ENCODE measurements around the gene ROMO1.
"Not testable (repeated sequence)": the region's sequence is repeated elsewhere in the genome, so short reads cannot be mapped to it uniquely, and the experiment has no call there.

The ROMO1 gene

GRCh38 chr20:35742741-35743523 is 43.7 kb downstream of the ROMO1 start:
- Mint-ChIP-seq H3K4me3 (peak overlapping the region; percentile 85), H3K27ac (peak overlapping the region; percentile 100), H3K36me3 (peaks cover 60% of the 10 kb centered on the region), H3K4me1 (peaks cover 56% of the 10 kb centered on the region), H3K9me3 (no peaks in the 10 kb centered on the region)
- ATAC-seq (no peak), DNase-seq (ENCODE audit: low spot score in 2 of 2) (no peak)

- H3K36me3 Mint-ChIP-seq: peaks cover 50% of the 10 kb centered on the region
- peaks cover 47% of the 10 kb centered on the region for H3K4me1 Mint-ChIP-seq
- H3K9me3 Mint-ChIP-seq: no peaks in the 10 kb centered on the region
- DNase-seq (ENCODE audit: low spot score in 2 of 2) (peak in 1 of 2 donors; percentile 66), ATAC-seq (peak; percentile 1)
- H3K27ac Mint-ChIP-seq: peak overlapping the region; percentile 100
- H3K4me3 Mint-ChIP-seq: peak overlapping the region; percentile 85
These were observed 44.7 kb downstream of the ROMO1 start for GRCh38 chr20:35743693-35744491.

GRCh38 chr20:35744492-35744841 is 45.3 kb downstream of the ROMO1 start:
- H3K27ac Mint-ChIP-seq: peak overlapping the region; percentile 100
- peak overlapping the region; percentile 85 for H3K4me3 Mint-ChIP-seq
- ATAC-seq; H3K9me3 Mint-ChIP-seq; DNase-seq (ENCODE audit: low spot score in 2 of 2): not testable (repeated sequence)
- peaks cover 44% of the 10 kb centered on the region for H3K36me3 Mint-ChIP-seq
- H3K4me1 Mint-ChIP-seq: peaks cover 42% of the 10 kb centered on the region

All from stimulated activated effector memory CD8-positive, alpha-beta T cell treated with anti-CD3 and anti-CD28 coated beads, Interleukin-12 subunit alpha, Interleukin-12 subunit beta, amount 100 ng/mL, for 72 hours (primary cell).